WTC11 (cell line): ENCODE results near the gene ATG4C. TPM values are rescaled to one million over a fixed set of nuclear protein-coding genes. Genes with fewer than 3 reads are reported as not detected.

ENCODE experiments used
- ATAC-seq: fragments of 200-7000 bp; cut with Tn5 transposase; 2 replicates; pipeline ENCODE4 v1.10.0; 2021; ENCODE audit warnings: mild to moderate bottlenecking, moderate library complexity
- CTCF ChIA-PET: fragments of 300-600 bp; sonication (Branson Sonifier 250); formaldehyde crosslinking; loops from one replicate; lab custom pipeline; 2021; ENCODE audit warnings: antibody characterized with exemption; lab: Charles Lee
- POLR2A ChIA-PET: fragments of 350-600 bp; sonication (Branson Sonifier 250); formaldehyde crosslinking; loops from one replicate; lab custom pipeline; 2021; ENCODE audit warnings: antibody characterized with exemption; lab: Charles Lee
- DNase-seq: peaks from one replicate; pipeline ENCODE4 v3.0.0; 2021; ENCODE audit warnings: low spot score
- H3K27ac Mint-ChIP-seq: 2 replicates; pipeline ENCODE4 v1.8.0; 2021; ENCODE audit warnings: mixed read lengths
- H3K27me3 Mint-ChIP-seq: 2 replicates; pipeline ENCODE4 v1.8.0; 2021; ENCODE audit warnings: low read depth, mild to moderate bottlenecking, moderate library complexity, mixed read lengths
- H3K36me3 Mint-ChIP-seq: 2 replicates; pipeline ENCODE4 v1.8.0; 2021; ENCODE audit warnings: mixed read lengths
- H3K4me1 Mint-ChIP-seq: 2 replicates; pipeline ENCODE4 v1.8.0; 2022; ENCODE audit warnings: mixed read lengths
- H3K4me3 Mint-ChIP-seq: 2 replicates; pipeline ENCODE4 v1.8.0; 2021; ENCODE audit warnings: mild to moderate bottlenecking, moderate library complexity, mixed read lengths
- H3K9me3 Mint-ChIP-seq: 2 replicates; pipeline ENCODE4 v1.8.0; 2021; ENCODE audit warnings: mixed read lengths
- ATF2 ChIP-seq: sonication (generic); formaldehyde crosslinking; IDR thresholded peaks from 2 replicates; pipeline ENCODE4 v1.8.1; 2022; ENCODE audit warnings: low read depth, missing genetic modification reagents, borderline replicate concordance
- CDX4 ChIP-seq: fragments of 250-450 bp; sonication (Bioruptor Pico); IDR thresholded peaks from 2 replicates; pipeline ENCODE4 v1.9.0; 2021; ENCODE audit warnings: moderate library complexity, mild to moderate bottlenecking, inconsistent platforms, borderline replicate concordance
- E2F4 ChIP-seq: sonication (generic); formaldehyde crosslinking; IDR thresholded peaks from 2 replicates; pipeline ENCODE4 v1.8.1; 2022; ENCODE audit warnings: low read depth, mild to moderate bottlenecking, moderate library complexity, missing genetic modification reagents, borderline replicate concordance
- ERG ChIP-seq: fragments of 250-450 bp; sonication (Bioruptor Pico); IDR thresholded peaks from 2 replicates; pipeline ENCODE4 v1.8.0; 2021; ENCODE audit warnings: mild to moderate bottlenecking
- ESRRA ChIP-seq: sonication (generic); formaldehyde crosslinking; IDR thresholded peaks from 2 replicates; pipeline ENCODE4 v1.8.1; 2022; ENCODE audit warnings: mild to moderate bottlenecking, missing genetic modification reagents, borderline replicate concordance
- FOXK1 ChIP-seq: sonication (generic); formaldehyde crosslinking; IDR thresholded peaks from 2 replicates; pipeline ENCODE4 v1.8.0; 2022; ENCODE audit warnings: mild to moderate bottlenecking, moderate library complexity, missing genetic modification reagents
- FOXP4 ChIP-seq: sonication (generic); formaldehyde crosslinking; IDR thresholded peaks from 2 replicates; pipeline ENCODE4 v1.8.0; 2022; ENCODE audit warnings: mild to moderate bottlenecking, missing genetic modification reagents
- IRF2 ChIP-seq: sonication (generic); formaldehyde crosslinking; IDR thresholded peaks from 2 replicates; pipeline ENCODE4 v1.8.0; 2022; ENCODE audit warnings: low read depth, missing genetic modification reagents, borderline replicate concordance
- JAZF1 ChIP-seq: fragments of 250-450 bp; sonication (Bioruptor Pico); IDR thresholded peaks from 2 replicates; pipeline ENCODE4 v1.9.0; 2021; ENCODE audit warnings: moderate library complexity, mild to moderate bottlenecking, inconsistent platforms
- MAX ChIP-seq: sonication (generic); formaldehyde crosslinking; IDR thresholded peaks from 2 replicates; pipeline ENCODE4 v1.8.0; 2022; ENCODE audit warnings: mild to moderate bottlenecking, missing genetic modification reagents
- MLX ChIP-seq: sonication (generic); formaldehyde crosslinking; IDR thresholded peaks from 2 replicates; pipeline ENCODE4 v1.8.1; 2023; ENCODE audit warnings: mild to moderate bottlenecking, missing genetic modification reagents, moderate library complexity
- NFYB ChIP-seq: sonication (generic); formaldehyde crosslinking; conservative IDR thresholded peaks from 2 replicates; pipeline ENCODE4 v1.8.0; 2022; ENCODE audit warnings: low read depth, missing genetic modification reagents
- RORB ChIP-seq: fragments of 250-450 bp; sonication (Bioruptor Pico); IDR thresholded peaks from 2 replicates; pipeline ENCODE4 v1.9.0; 2021; ENCODE audit warnings: mild to moderate bottlenecking
- SOX15 ChIP-seq: fragments of 250-450 bp; sonication (Bioruptor Pico); IDR thresholded peaks from 2 replicates; pipeline ENCODE4 v1.9.0; 2021; ENCODE audit warnings: mild to moderate bottlenecking
- TCF7 ChIP-seq: sonication (generic); formaldehyde crosslinking; IDR thresholded peaks from 2 replicates; pipeline ENCODE4 v1.8.0; 2022; ENCODE audit warnings: mild to moderate bottlenecking, low read depth, missing genetic modification reagents, moderate library complexity
- TEAD1 ChIP-seq: sonication (generic); formaldehyde crosslinking; IDR thresholded peaks from 2 replicates; pipeline ENCODE4 v1.8.0; 2022; ENCODE audit warnings: mild to moderate bottlenecking, missing genetic modification reagents
- TEAD4 ChIP-seq: sonication (generic); formaldehyde crosslinking; IDR thresholded peaks from 2 replicates; pipeline ENCODE4 v1.8.0; 2022; ENCODE audit warnings: mild to moderate bottlenecking, missing genetic modification reagents
- TP53 ChIP-seq: sonication (generic); formaldehyde crosslinking; IDR thresholded peaks from 2 replicates; pipeline ENCODE4 v1.8.1; 2023; ENCODE audit warnings: mild to moderate bottlenecking, missing genetic modification reagents
- USF2 ChIP-seq: sonication (generic); formaldehyde crosslinking; IDR thresholded peaks from 2 replicates; pipeline ENCODE4 v1.8.1; 2023; ENCODE audit warnings: mild to moderate bottlenecking, missing genetic modification reagents, moderate library complexity
- ZBTB21 ChIP-seq: sonication (generic); formaldehyde crosslinking; IDR thresholded peaks from 2 replicates; pipeline ENCODE4 v1.8.1; 2023; ENCODE audit warnings: mild to moderate bottlenecking, missing genetic modification reagents, borderline replicate concordance
- ZNF121 ChIP-seq: sonication (generic); formaldehyde crosslinking; IDR thresholded peaks from 2 replicates; pipeline ENCODE4 v1.8.0; 2023; ENCODE audit warnings: missing genetic modification reagents
- ZNF396 ChIP-seq: fragments of 250-450 bp; sonication (Bioruptor Pico); IDR thresholded peaks from 2 replicates; pipeline ENCODE4 v1.8.0; 2021; ENCODE audit warnings: mild to moderate bottlenecking, moderate library complexity, borderline replicate concordance
- ZNF423 ChIP-seq: fragments of 250-450 bp; sonication (Bioruptor Pico); IDR thresholded peaks from 2 replicates; pipeline ENCODE4 v2.1.2; 2022; ENCODE audit warnings: mild to moderate bottlenecking, moderate library complexity
- ZNF532 ChIP-seq: fragments of 250-450 bp; sonication (Bioruptor Pico); IDR thresholded peaks from 2 replicates; pipeline ENCODE4 v1.9.0; 2021; ENCODE audit warnings: mild to moderate bottlenecking, borderline replicate concordance
- total RNA-seq: library from RNA; stranded (reverse); gene quantifications from 3 replicates; pipeline ENCODE4 v1.2.3, GENCODE V29; 2021

ATG4C gene
- total RNA-seq, 1 experiment from 2014 or later = 16.6 TPM

GRCh38 chr1:62799688-62800087 is 15.8 kb downstream of the ATG4C start:
- no peak for ATAC-seq
- H3K36me3 Mint-ChIP-seq = no peaks in the 10 kb centered on the region
- H3K9me3 Mint-ChIP-seq = no peaks in the 10 kb centered on the region
- CTCF ChIA-PET = no interaction called here
- H3K4me1 Mint-ChIP-seq = no peaks in the 10 kb centered on the region
- no peak overlapping the region for H3K27ac Mint-ChIP-seq
- POLR2A ChIA-PET = no interaction called here
- TF ChIP-seq TP53 (CRISPR knock-in tag) = no peak
- TF ChIP-seq E2F4 (CRISPR knock-in tag) = no peak
- TF ChIP-seq MAX (CRISPR knock-in tag) = no peak
- no peak for TF ChIP-seq ZNF423 (CRISPR knock-in tag)
- no peak for TF ChIP-seq ZNF121
- no peak for TF ChIP-seq TEAD1 (CRISPR knock-in tag)
- TF ChIP-seq TCF7 (CRISPR knock-in tag) = no peak
- no peak for TF ChIP-seq CDX4 (CRISPR knock-in tag)
- no peak for TF ChIP-seq FOXP4 (CRISPR knock-in tag)
- no peak for TF ChIP-seq ATF2 (CRISPR knock-in tag)
- TF ChIP-seq SOX15 (CRISPR knock-in tag) = no peak
- TF ChIP-seq NFYB (CRISPR knock-in tag) = no peak
- no peak overlapping the region for H3K4me3 Mint-ChIP-seq
- no peaks in the 10 kb centered on the region for H3K27me3 Mint-ChIP-seq
- DNase-seq = no peak

- POLR2A ChIA-PET = no interaction called here
- TF ChIP-seq RORB (CRISPR knock-in tag) (no peak), NFYB (CRISPR knock-in tag) (no peak), MLX (no peak), IRF2 (no peak), ZBTB21 (CRISPR knock-in tag) (no peak), USF2 (CRISPR knock-in tag) (no peak), ERG (no peak), JAZF1 (CRISPR knock-in tag) (no peak), FOXK1 (CRISPR knock-in tag) (no peak), TEAD4 (CRISPR knock-in tag) (no peak), ZNF396 (CRISPR knock-in tag) (no peak), ZNF532 (no peak), ESRRA (CRISPR knock-in tag) (no peak)
These were observed 16.3 kb downstream of the ATG4C start for GRCh38 chr1:62800281-62800680.

More at GRCh38 chr1:62800281-62800680, 16.3 kb downstream of the ATG4C start:
- ATAC-seq (no peak), DNase-seq (no peak)
- CTCF ChIA-PET = no interaction called here
- no peaks in the 10 kb centered on the region for H3K4me1 Mint-ChIP-seq
- H3K27me3 Mint-ChIP-seq = no peaks in the 10 kb centered on the region
- H3K36me3 Mint-ChIP-seq = no peaks in the 10 kb centered on the region
- no peaks in the 10 kb centered on the region for H3K9me3 Mint-ChIP-seq
- no peak overlapping the region for H3K4me3 Mint-ChIP-seq
- peak overlapping the region; percentile 36; the same call in 1 of the 2 replicates for H3K27ac Mint-ChIP-seq
